K562 (cell line): Measurements from ENCODE around the gene TNFRSF6B. TPM values are rescaled to one million over a fixed set of nuclear protein-coding genes. Genes with fewer than 3 reads are reported as not detected.

Experiments
- ADNP ChIP-seq: fragments of 200-800 bp; sonication (Bioruptor generic); IDR thresholded peaks from 2 replicates; pipeline ENCODE4 v1.6.1; 2016; ENCODE audit warnings: missing genetic modification characterization, missing compliant biosample characterization
- ASH1L ChIP-seq: fragments of 450-650 bp; IDR thresholded peaks from 2 replicates; pipeline ENCODE4 v1.6.1; 2018; ENCODE audit warnings: borderline replicate concordance, mild to moderate bottlenecking, low read depth; ENCODE audit not compliant: partially characterized antibody
- BMI1 ChIP-seq: fragments of 150-350 bp; IDR thresholded peaks from 2 replicates; pipeline ENCODE4 v1.6.1; 2014; ENCODE audit warnings: low read length
- HSF4 ChIP-seq: fragments of 250-450 bp; sonication (Bioruptor Pico); IDR thresholded peaks from 2 replicates; pipeline ENCODE4 v2.1.2; 2022; ENCODE audit warnings: mild to moderate bottlenecking, moderate library complexity, borderline replicate concordance
- KDM5B ChIP-seq: fragments of 200-600 bp; sonication (generic); IDR thresholded peaks from 2 replicates; pipeline ENCODE4 v1.6.1; 2012; ENCODE audit warnings: low read depth, mild to moderate bottlenecking, moderate library complexity, low read length, control low read depth, inconsistent platforms; ENCODE audit not compliant: insufficient replicate concordance
- MEF2A ChIP-seq: IDR thresholded peaks from 2 replicates; pipeline ENCODE4 v1.6.1; 2011; ENCODE audit warnings: low read depth, mild to moderate bottlenecking, low read length, moderate library complexity; ENCODE audit not compliant: control insufficient read depth
- PHF20 ChIP-seq: fragments of 450-650 bp; IDR thresholded peaks from 2 replicates; pipeline ENCODE4 v1.6.1; 2018; ENCODE audit not compliant: partially characterized antibody
- PML ChIP-seq: IDR thresholded peaks from 2 replicates; pipeline ENCODE4 v1.6.1; 2012; ENCODE audit warnings: low read length, inconsistent platforms
- POLR2B ChIP-seq: fragments of 450-650 bp; IDR thresholded peaks from 2 replicates; pipeline ENCODE4 v1.6.1; 2018; ENCODE audit warnings: low read depth; ENCODE audit not compliant: partially characterized antibody
- POLR2G ChIP-seq: fragments of 200-400 bp; formaldehyde crosslinking; IDR thresholded peaks from 2 replicates; pipeline ENCODE4 v1.6.1; 2017; ENCODE audit warnings: low read depth, mild to moderate bottlenecking, antibody characterized with exemption, low read length, moderate library complexity
- RAD21 ChIP-seq, 2 experiments: fragments of 250-450 bp in 1 of 2; fragments of 450-650 bp in 1 of 2; sonication (Bioruptor Pico) in 1 of 2; formaldehyde crosslinking in 1 of 2; IDR thresholded peaks in 1 of 2; conservative IDR thresholded peaks in 1 of 2; 2 replicates each; pipeline versions ENCODE4 v1.4.0 to v1.8.0; 2020 to 2022; ENCODE audit warnings: mild to moderate bottlenecking in 2 of 2, moderate library complexity in 1 of 2
- RBM34 ChIP-seq: fragments of 200-400 bp; formaldehyde crosslinking; IDR thresholded peaks from 2 replicates; pipeline ENCODE4 v1.6.1; 2018; ENCODE audit warnings: low read length, borderline replicate concordance; ENCODE audit not compliant: insufficient read depth
- TAF15 ChIP-seq: fragments of 200-400 bp; formaldehyde crosslinking; IDR thresholded peaks from 2 replicates; pipeline ENCODE4 v1.6.1; 2017; ENCODE audit warnings: mild to moderate bottlenecking, low read depth, low read length, moderate library complexity
- TAF9B ChIP-seq: fragments of 450-650 bp; IDR thresholded peaks from 2 replicates; pipeline ENCODE4 v1.6.1; 2018; ENCODE audit warnings: mild to moderate bottlenecking; ENCODE audit not compliant: partially characterized antibody
- TCF7L2 ChIP-seq: fragments of 150-350 bp; IDR thresholded peaks from 2 replicates; pipeline ENCODE4 v1.6.1; 2016; ENCODE audit warnings: low read depth, mild to moderate bottlenecking, low read length, moderate library complexity
- TRIM24 ChIP-seq, 2 experiments: fragments of 450-650 bp; IDR thresholded peaks; 2 replicates each; pipeline ENCODE4 v1.6.1; 2016
- ZNF165 ChIP-seq: fragments of 250-450 bp; sonication (Bioruptor Pico); IDR thresholded peaks from 2 replicates; pipeline ENCODE4 v1.4.0; 2020; ENCODE audit warnings: borderline replicate concordance
- ZNF695 ChIP-seq: fragments of 450-650 bp; formaldehyde crosslinking; IDR thresholded peaks from 2 replicates; pipeline ENCODE4 v1.4.0; 2020; ENCODE audit warnings: mild to moderate bottlenecking, moderate library complexity
- ZZZ3 ChIP-seq: fragments of 450-650 bp; IDR thresholded peaks from 2 replicates; pipeline ENCODE4 v1.6.1; 2016; ENCODE audit warnings: antibody characterized with exemption, mild to moderate bottlenecking, moderate library complexity
- polyA plus RNA-seq, 8 experiments: library from polyadenylated mRNA; depleted of rRNA in 4 of 8; stranded (reverse) in 5 of 8; unstranded in 3 of 8; fragments of >200 nt; fragmentation: Nextera tagmentation in 2 of 8; fragmentation: Illumina TruSeq in 1 of 8; extraction: Ambion mirVana in 2 of 8; extraction: Trizol in 1 of 8; gene quantifications; 2 replicates each; pipeline versions ENCODE4 v1.2.1 to v1.2.3, GENCODE V29; 2011 to 2014; ENCODE audit warnings: inconsistent platforms in 1 of 8, missing spikeins in 1 of 8
- total RNA-seq, 7 experiments: library from RNA; depleted of rRNA in 6 of 7; stranded (reverse); fragments of >200 nt in 6 of 7; fragmentation: Illumina TruSeq in 2 of 7; extraction: Trizol in 2 of 7; gene quantifications; 2 replicates each; pipeline versions ENCODE4 v1.2.1 to v1.2.3, GENCODE V29; 2011 to 2021; ENCODE audit warnings: low replicate concordance in 1 of 7
- TF ChIP-seq, protein P1 (sequence below), 3 experiments: fragments of 200-800 bp in 1 of 3; sonication (Bioruptor generic) in 1 of 3; sonication (generic) in 1 of 3; formaldehyde crosslinking in 1 of 3; IDR thresholded peaks; 2 replicates each; pipeline versions ENCODE4 v1.6.1 to v1.8.0; 2016 to 2022; ENCODE audit warnings: mild to moderate bottlenecking in 2 of 3, missing compliant biosample characterization in 2 of 3, missing genetic modification characterization in 2 of 3, missing genetic modification reagents in 1 of 3
- TF ChIP-seq, protein P2 (sequence below): fragments of 450-650 bp; formaldehyde crosslinking; IDR thresholded peaks from 2 replicates; pipeline ENCODE4 v1.4.0; 2022; ENCODE audit warnings: mild to moderate bottlenecking, moderate library complexity
- TF ChIP-seq, protein P3 (sequence below), 2 experiments: fragments of 250-450 bp in 1 of 2; fragments of 450-650 bp in 1 of 2; sonication (Bioruptor Pico) in 1 of 2; IDR thresholded peaks; 2 replicates each; pipeline versions ENCODE4 v1.6.1 to v1.8.0; 2016 to 2021; ENCODE audit warnings: mild to moderate bottlenecking in 2 of 2, moderate library complexity in 2 of 2, missing compliant biosample characterization in 1 of 2, missing genetic modification characterization in 1 of 2
- TF ChIP-seq, protein P4 (sequence below): sonication (generic); formaldehyde crosslinking; IDR thresholded peaks from 2 replicates; pipeline ENCODE4 v1.8.1; 2023; ENCODE audit warnings: mild to moderate bottlenecking, missing genetic modification reagents

TNFRSF6B gene
- total and polyA plus RNA-seq, 9 of the 15 experiments (the other 6 are each of a cell fraction or from before 2014, with no cell fraction given) = 0.10 to 3.5 (median 0.32) TPM; not detected in 6

DNA sequence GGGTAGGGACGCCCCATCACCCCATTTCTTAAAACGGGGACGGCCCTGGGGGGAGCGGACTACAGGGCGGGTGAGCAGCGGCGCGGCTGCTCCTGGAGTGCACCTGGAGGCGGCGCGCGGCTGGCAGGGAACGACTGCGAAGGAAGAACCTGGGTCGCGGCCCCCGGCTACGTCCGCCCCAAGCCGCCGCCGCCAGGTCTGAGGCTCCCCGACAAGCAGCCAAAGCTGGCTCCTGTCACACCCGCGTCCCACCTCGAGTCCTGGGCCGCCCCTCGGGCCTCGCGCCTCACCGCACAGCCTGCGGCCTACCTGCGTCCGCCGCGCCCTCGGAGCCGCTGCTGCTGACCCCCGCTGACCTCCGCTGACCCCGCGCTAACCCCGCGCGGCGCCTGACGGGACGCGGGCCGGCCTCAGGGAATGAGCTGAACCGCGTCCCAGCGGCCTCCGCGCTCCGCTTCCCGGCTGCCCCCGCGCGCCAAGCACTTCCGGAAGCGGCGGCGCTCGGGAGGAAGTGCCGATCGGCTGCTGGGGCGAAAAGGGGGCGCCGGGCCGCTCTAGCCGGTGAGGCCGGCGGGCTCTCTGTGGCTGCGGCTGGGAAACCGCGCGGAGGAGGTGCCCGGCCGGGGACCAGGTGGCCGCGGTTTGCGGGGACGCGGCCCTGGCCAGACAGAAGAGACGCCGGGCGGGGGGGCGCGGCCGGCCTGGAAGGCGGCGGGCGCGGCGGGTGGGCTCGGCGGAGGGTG lies 11.3 kb downstream of the TNFRSF6B start, which contains the start of the genes ARFRP1 and ZGPAT (continued):
- TF ChIP-seq POLR2B = peak; percentile 52
- TF ChIP-seq ADNP (tag) = no peak
- TF ChIP-seq RBM34 = peak; percentile 99; the same call in 1 of the 2 replicates
- TF ChIP-seq MEF2A = no peak
- TF ChIP-seq ZNF165 = no peak
- TF ChIP-seq, protein P1, sequence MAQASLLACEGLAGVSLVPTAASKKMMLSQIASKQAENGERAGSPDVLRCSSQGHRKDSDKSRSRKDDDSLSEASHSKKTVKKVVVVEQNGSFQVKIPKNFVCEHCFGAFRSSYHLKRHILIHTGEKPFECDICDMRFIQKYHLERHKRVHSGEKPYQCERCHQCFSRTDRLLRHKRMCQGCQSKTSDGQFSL (CRISPR knock-in tag; IDR thresholded peaks at IDR 0.05) = no peak
- TF ChIP-seq, protein P1 (tag; IDR thresholded peaks at IDR 0.05) = no peak
- TF ChIP-seq, protein P2, sequence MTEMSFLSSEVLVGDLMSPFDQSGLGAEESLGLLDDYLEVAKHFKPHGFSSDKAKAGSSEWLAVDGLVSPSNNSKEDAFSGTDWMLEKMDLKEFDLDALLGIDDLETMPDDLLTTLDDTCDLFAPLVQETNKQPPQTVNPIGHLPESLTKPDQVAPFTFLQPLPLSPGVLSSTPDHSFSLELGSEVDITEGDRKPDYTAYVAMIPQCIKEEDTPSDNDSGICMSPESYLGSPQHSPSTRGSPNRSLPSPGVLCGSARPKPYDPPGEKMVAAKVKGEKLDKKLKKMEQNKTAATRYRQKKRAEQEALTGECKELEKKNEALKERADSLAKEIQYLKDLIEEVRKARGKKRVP (CRISPR knock-in tag) = no peak
- TF ChIP-seq, protein P3, sequence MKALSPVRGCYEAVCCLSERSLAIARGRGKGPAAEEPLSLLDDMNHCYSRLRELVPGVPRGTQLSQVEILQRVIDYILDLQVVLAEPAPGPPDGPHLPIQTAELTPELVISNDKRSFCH (CRISPR knock-in tag; IDR thresholded peaks at IDR 0.05) = no peak
- TF ChIP-seq, protein P3 (tag; IDR thresholded peaks at IDR 0.05) = peak; percentile 92
- TF ChIP-seq PHF20 = peak; percentile 96
- TF ChIP-seq TAF9B = no peak
- no peak for TF ChIP-seq TAF15
- TF ChIP-seq BMI1 = no peak
- no peak for TF ChIP-seq ASH1L
- TF ChIP-seq, protein P4, sequence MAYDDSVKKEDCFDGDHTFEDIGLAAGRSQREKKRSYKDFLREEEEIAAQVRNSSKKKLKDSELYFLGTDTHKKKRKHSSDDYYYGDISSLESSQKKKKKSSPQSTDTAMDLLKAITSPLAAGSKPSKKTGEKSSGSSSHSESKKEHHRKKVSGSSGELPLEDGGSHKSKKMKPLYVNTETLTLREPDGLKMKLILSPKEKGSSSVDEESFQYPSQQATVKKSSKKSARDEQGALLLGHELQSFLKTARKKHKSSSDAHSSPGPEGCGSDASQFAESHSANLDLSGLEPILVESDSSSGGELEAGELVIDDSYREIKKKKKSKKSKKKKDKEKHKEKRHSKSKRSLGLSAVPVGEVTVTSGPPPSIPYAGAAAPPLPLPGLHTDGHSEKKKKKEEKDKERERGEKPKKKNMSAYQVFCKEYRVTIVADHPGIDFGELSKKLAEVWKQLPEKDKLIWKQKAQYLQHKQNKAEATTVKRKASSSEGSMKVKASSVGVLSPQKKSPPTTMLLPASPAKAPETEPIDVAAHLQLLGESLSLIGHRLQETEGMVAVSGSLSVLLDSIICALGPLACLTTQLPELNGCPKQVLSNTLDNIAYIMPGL (CRISPR knock-in tag) = no peak
- TF ChIP-seq KDM5B = peak; percentile 65
- peak; percentile 23; the same call in 1 of the 2 replicates for TF ChIP-seq PML
- TF ChIP-seq ZZZ3 = no peak
- TF ChIP-seq RAD21 (CRISPR knock-in tag; conservative IDR thresholded peaks at IDR 0.05 in 1 of 2, IDR thresholded peaks at IDR 0.05 in 1 of 2) = 0 out of 4 replicates have a peak, but pooled peaks of 1 of the 2 experiments have one; percentile 16
- 0 out of 4 replicates have a peak, but pooled peaks of 1 of the 2 experiments have one; percentile 30 for TF ChIP-seq TRIM24 (IDR thresholded peaks at IDR 0.05)
- no peak for TF ChIP-seq ZNF695
- no peak for TF ChIP-seq HSF4
- peak; percentile 89 for TF ChIP-seq POLR2G
- TF ChIP-seq TCF7L2 = no peak
